NCI-H1417 (cell line): ENCODE measurements around the gene CGN.

Experiments
- DNase-seq, 3 experiments: peaks; one replicate each; lab custom pipeline; 2025; lab: John Stamatoyannopoulos, UW

CGN gene, protein sequence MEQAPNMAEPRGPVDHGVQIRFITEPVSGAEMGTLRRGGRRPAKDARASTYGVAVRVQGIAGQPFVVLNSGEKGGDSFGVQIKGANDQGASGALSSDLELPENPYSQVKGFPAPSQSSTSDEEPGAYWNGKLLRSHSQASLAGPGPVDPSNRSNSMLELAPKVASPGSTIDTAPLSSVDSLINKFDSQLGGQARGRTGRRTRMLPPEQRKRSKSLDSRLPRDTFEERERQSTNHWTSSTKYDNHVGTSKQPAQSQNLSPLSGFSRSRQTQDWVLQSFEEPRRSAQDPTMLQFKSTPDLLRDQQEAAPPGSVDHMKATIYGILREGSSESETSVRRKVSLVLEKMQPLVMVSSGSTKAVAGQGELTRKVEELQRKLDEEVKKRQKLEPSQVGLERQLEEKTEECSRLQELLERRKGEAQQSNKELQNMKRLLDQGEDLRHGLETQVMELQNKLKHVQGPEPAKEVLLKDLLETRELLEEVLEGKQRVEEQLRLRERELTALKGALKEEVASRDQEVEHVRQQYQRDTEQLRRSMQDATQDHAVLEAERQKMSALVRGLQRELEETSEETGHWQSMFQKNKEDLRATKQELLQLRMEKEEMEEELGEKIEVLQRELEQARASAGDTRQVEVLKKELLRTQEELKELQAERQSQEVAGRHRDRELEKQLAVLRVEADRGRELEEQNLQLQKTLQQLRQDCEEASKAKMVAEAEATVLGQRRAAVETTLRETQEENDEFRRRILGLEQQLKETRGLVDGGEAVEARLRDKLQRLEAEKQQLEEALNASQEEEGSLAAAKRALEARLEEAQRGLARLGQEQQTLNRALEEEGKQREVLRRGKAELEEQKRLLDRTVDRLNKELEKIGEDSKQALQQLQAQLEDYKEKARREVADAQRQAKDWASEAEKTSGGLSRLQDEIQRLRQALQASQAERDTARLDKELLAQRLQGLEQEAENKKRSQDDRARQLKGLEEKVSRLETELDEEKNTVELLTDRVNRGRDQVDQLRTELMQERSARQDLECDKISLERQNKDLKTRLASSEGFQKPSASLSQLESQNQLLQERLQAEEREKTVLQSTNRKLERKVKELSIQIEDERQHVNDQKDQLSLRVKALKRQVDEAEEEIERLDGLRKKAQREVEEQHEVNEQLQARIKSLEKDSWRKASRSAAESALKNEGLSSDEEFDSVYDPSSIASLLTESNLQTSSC

GRCh38 chr1:151510957-151511635, at the start of gene CGN:
CGN (plus strand) TSS chr1:151511387; CDS start chr1:151518520, 7,133 bp downstream.
- DNase-seq = peak; percentile 97 to 99 (median 98)

- DNase-seq = no peak
Measured at GRCh38 chr1:151461694-151462093, 49.5 kb upstream of the CGN start.

GRCh38 chr1:151465026-151465425, 46.2 kb upstream of the CGN start:
- DNase-seq = no peak

- peak in 1 of 3 experiments; percentile 48 for DNase-seq
Measured at GRCh38 chr1:151472856-151473731, 38.1 kb upstream of the CGN start.

- no peak for DNase-seq
Measured at GRCh38 chr1:151474745-151475144, 36.4 kb upstream of the CGN start.

GRCh38 chr1:151475175-151475574, 36.0 kb upstream of the CGN start:
- DNase-seq = no peak

DNA sequence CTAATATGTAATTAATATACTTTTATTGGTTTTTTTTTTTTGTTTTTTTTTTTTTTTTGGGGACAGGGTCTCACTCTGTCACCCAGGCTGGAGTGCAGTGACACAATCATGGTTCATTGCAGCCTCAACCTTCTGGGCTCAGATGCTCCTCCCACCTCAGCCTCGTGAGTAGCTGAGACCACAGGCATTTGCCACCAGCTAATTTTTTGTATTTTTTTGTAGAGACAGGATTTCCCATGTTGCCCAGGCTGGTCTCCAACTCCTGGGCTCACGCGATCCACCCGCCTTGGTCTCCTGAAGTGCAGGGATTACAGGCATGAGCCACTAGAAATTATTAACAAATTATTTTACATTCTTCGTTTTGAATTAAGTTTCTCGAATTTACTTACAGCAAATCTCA, 35.1 kb upstream of the CGN start:
- no peak for DNase-seq

DNA sequence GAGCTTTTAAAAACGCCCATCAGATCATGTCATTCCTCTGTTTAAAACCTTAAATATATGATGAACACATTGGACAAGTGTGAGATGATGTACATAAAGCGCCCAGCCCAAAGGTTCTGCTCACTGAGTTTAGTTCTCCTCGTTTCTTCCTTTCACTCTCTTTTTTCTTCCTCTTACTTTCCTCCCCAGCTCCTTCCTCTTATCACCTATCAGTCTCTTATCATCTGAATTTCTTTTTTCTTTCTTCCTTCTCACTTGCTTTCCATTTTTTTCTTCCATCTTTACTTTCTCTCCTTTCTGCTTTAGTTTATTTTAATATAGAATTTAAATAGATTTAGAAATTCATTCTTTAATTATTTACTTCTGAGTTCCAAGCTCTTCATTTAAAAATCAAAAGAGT, 34.1 kb upstream of the CGN start:
- DNase-seq = no peak

GRCh38 chr1:151478140-151478812, 32.9 kb upstream of the CGN start:
- DNase-seq = no peak

DNA sequence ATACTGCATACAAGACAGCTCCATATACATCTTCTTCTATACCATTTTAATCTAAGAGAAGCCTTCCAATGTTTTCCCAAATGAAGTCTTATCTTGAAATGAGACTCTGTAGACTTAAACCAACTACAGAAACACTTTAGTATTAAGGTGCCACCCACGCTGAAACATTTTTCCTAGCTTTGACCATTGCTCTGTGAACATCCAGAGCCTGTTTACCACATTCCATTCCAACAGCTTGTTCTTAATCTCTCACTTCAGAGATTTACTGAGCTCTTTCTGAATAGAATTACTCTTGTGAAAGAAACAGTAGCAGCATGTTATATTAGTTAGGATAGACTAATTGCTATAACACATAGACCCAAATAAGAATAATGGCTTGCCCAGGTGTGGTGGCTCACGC, 32.3 kb upstream of the CGN start:
- no peak for DNase-seq

GRCh38 chr1:151479462-151479861, 31.7 kb upstream of the CGN start:
- no peak for DNase-seq

GRCh38 chr1:151482017-151482416, 29.2 kb upstream of the CGN start:
- no peak for DNase-seq

GRCh38 chr1:151485685-151486255, 25.4 kb upstream of the CGN start:
- no peak for DNase-seq

DNA sequence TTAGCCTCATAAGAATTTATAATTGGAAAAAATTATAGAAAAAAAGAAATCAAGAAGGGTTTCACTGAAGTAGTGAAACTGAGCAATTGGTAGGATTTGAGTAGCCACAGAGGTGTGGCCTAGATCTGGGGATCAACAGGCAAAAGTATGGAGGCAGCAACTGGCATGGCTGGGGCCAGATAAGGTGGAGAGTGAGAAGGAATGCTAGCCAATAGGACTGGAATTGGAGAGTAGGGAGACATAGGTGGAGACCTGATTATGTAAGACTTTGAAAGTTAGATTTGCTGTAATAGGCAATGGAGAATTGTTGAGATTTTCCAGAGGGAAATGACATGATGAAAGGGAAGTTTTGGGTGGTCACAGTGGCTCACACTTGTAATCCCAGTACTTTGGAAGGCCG, 24.6 kb upstream of the CGN start:
- no peak for DNase-seq

DNA sequence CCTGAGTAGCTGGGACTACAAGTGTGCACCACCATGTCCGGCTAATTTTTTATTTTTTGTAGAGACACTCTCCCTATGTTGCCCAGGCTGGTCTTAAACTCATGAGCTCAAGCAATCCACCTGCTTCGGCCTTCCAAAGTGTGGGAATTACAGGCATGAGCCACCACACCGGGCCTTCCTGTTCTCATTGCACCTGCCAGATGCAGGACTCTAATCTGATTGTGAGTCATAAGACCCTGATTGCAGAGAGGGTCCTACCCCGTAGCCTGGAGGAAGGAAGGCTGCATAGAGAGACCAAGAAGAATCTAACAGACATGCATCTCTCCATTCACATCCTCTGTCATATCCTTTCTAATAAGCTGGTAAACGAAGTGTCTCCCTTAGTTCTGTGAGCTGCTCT, 19.5 kb upstream of the CGN start:
- no peak for DNase-seq

- no peak for DNase-seq
Measured at GRCh38 chr1:151492120-151492519, 19.1 kb upstream of the CGN start.

DNA sequence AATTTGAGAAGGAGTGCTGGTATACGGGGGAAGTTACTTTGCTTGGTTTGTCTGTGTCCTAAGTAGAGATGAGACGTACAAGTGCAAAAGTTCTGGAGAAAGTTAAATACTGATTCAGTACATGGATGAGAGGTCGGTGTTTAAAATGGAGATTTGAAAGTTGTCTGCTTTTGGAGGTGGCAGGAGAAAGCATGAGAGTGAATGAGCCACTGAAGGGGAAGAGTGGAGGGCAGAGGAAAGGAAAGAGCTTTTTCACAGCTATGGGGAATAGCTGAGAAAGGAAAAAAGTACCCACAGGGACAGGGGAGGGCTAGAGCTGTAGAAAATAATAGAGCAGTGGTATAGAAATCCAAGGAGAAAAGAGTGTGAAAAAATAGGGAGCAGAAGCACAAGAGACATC, 18.1 kb upstream of the CGN start:
- DNase-seq = no peak

- DNase-seq = peak in 1 of 3 experiments; percentile 65
Measured at GRCh38 chr1:151494741-151495281, 16.4 kb upstream of the CGN start.

DNA sequence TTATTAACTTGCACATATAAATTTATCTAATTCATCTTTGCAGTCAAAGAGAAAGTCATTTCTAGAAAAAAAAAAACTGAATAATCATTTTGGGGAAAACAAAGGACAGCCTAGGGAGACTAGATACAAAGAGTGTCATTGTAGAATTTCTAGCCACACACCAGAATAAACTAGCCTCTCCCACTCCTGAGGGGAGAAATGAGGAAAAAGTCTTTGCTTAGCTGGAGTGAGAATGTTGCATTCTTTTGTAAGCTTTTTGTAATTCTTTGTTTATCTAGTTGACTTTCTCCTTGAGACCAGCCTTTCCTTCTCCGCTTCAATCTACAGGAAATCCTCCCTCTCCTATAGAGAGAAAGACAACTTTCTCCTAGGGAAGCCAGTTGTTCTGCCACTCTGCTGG, 15.9 kb upstream of the CGN start:
- no peak for DNase-seq

- DNase-seq = no peak
Measured at GRCh38 chr1:151499365-151499764, 11.8 kb upstream of the CGN start.
